ENCODE data around the gene SOAT1. TPM values are rescaled to one million over a fixed set of nuclear protein-coding genes. Genes with fewer than 3 reads are reported as not detected.

Gene SOAT1
- total RNA-seq, 1 experiment from 2014 or later, result 7.5 TPM

DNA sequence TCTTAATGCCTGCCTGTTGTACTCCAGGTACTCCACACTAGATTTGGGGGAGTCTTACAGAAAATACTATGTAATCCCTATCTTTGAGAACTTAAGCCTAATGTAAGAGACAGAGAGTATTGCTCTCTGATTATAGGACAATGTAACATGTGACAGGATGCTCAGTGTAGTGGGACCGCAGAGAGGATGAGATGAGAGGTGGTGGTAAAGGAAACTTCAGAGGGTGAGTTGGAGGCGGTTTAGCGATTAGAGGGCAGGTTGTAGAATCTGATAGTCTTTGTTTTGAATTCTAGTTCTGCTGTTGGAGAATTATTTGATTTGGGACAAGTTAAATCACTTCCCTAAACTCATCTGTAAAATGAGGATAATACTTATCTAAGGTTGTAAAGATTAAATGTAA, 5.4 kb downstream of the SOAT1 start:
- peaks cover 87% of the 10 kb centered on the region for H3K27me3 Mint-ChIP-seq (ENCODE audit: low read depth)
- no peak for TF ChIP-seq CTCF (conservative IDR thresholded peaks at IDR 0.05)
- WGBS (ENCODE audit: extremely low coverage, insufficient read length, low lambda C conversion rate), result no CpG with 5 or more reads among the region's 3 CpGs

More for the DNA sequence above, 5.4 kb downstream of the SOAT1 start:
- Histone ChIP-seq H3K27ac (ENCODE audit: insufficient read length, low read depth, low read length) (no peak overlapping the region), H2AK5ac (ENCODE audit: insufficient read length, low read length) (no peak overlapping the region), H4K8ac (replicated peaks; ENCODE audit: insufficient read length, low read depth, low read length) (no peak overlapping the region), H3K9ac (ENCODE audit: extremely low read depth, insufficient read length, low read length) (no peak overlapping the region), H3K23ac (ENCODE audit: insufficient read length, low read depth, low read length) (no peak overlapping the region), H4K20me1 (ENCODE audit: control insufficient read depth, insufficient read depth, insufficient read length) (no peaks in the 10 kb centered on the region), H3K27me3 (ENCODE audit: insufficient read depth, low read length) (peaks cover 37% of the 10 kb centered on the region), H3T11ph (ENCODE audit: low read length) (no peak overlapping the region), H3K4me1 (ENCODE audit: insufficient read depth, low read length) (no peaks in the 10 kb centered on the region), H3K79me2 (ENCODE audit: insufficient read depth, low read length) (no peaks in the 10 kb centered on the region), H2BK12ac (ENCODE audit: insufficient read length, low read depth, low read length) (no peak overlapping the region), H3K9me3 (ENCODE audit: control insufficient read depth, low read depth, low read length) (no peaks in the 10 kb centered on the region), H2BK15ac (ENCODE audit: low read depth, low read length) (no peak overlapping the region), H2BK20ac (ENCODE audit: low read depth, low read length, poor library complexity, severe bottlenecking) (no peak overlapping the region), H3K4ac (ENCODE audit: low read depth, low read length) (no peak overlapping the region), H3K18ac (ENCODE audit: insufficient read length, low read depth, low read length) (no peak overlapping the region), H3K79me1 (ENCODE audit: insufficient read depth, low read depth, low read length, poor library complexity, severe bottlenecking) (no peaks in the 10 kb centered on the region), H3K56ac (ENCODE audit: insufficient read length, low read depth, low read length) (no peak overlapping the region), H2BK120ac (ENCODE audit: low read depth, low read length, poor library complexity, severe bottlenecking) (no peak overlapping the region), H2BK5ac (ENCODE audit: insufficient read length, low read length) (no peak overlapping the region), H3K4me2 (ENCODE audit: insufficient read depth, insufficient read length, low read length) (no peak overlapping the region), H3K14ac (ENCODE audit: insufficient read depth, low read length) (no peak overlapping the region), H2AFZ (ENCODE audit: low read length) (no peak overlapping the region), H4K5ac (ENCODE audit: insufficient read length, low read depth, low read length) (no peak overlapping the region), H4K91ac (ENCODE audit: insufficient read length, low read depth, low read length) (no peak overlapping the region), H3K23me2 (ENCODE audit: insufficient read length, low read depth, low read length, poor library complexity, severe bottlenecking) (no peaks in the 10 kb centered on the region)
- peaks cover 23 to 26% of the 10 kb centered on the region in 2 experiments for H3K4me1 Mint-ChIP-seq
- no peak overlapping the region for H3K27ac Mint-ChIP-seq
- peaks cover 0 to 4% (median 0%) of the 10 kb centered on the region in 3 experiments; a peak in 2 of 7 replicates for H3K36me3 Mint-ChIP-seq (ENCODE audit: insufficient read depth in 1 of 3, low read depth in 3 of 3)
- no peak overlapping the region for H3K4me3 Mint-ChIP-seq
- DNase-seq, result no peak
- H3K9me3 Mint-ChIP-seq, result peaks cover 0 to 5% of the 10 kb centered on the region in 2 experiments; a peak in 2 of 5 replicates

Data from H9 (cell line).